IMR-90 (cell line): Measurements from ENCODE around the gene MRPS24. TPM values are rescaled to one million over a fixed set of nuclear protein-coding genes. Genes with fewer than 3 reads are reported as not detected.

ENCODE experiments used
- ATAC-seq: fragments of 200-7000 bp; cut with Tn5 transposase; 2 replicates; pipeline ENCODE4 v1.9.1; 2020; ENCODE audit warnings: low read depth, mild to moderate bottlenecking, moderate library complexity
- BruUV-seq: library from RNA; stranded (reverse); fragments of 400-500 nt; replicated peaks from 2 replicates; lab custom pipeline; 2021; lab: Mats Ljungman, UMichigan
- CTCF ChIA-PET: fragments of 300-600 bp; formaldehyde crosslinking; extraction: SDS; loops from one replicate; lab custom pipeline; 2021; ENCODE audit warnings: antibody characterized with exemption; lab: Yijun Ruan, JAX
- POLR2A ChIA-PET: fragments of 300-600 bp; sonication (Branson Sonifier 250); formaldehyde crosslinking; loops from one replicate; lab custom pipeline; 2022; ENCODE audit warnings: antibody characterized with exemption; ENCODE audit not compliant: unreplicated experiment; lab: Charles Lee
- DNase-seq: peaks from one replicate; pipeline ENCODE4 v3.0.0; 2013
- H2AFZ ChIP-seq: replicated peaks from 2 replicates; pipeline ENCODE3; 2013; ENCODE audit warnings: low read length, mild to moderate bottlenecking; ENCODE audit not compliant: poor library complexity
- H2AK5ac ChIP-seq: 2 replicates; pipeline ENCODE4 v1.6.1; 2013; ENCODE audit warnings: low read depth, low read length, inconsistent platforms
- H2AK9ac ChIP-seq: replicated peaks from 2 replicates; pipeline ENCODE3; 2013; ENCODE audit warnings: mild to moderate bottlenecking, low read depth, low read length, moderate library complexity; ENCODE audit not compliant: poor library complexity
- H2BK120ac ChIP-seq: 2 replicates; pipeline ENCODE4 v1.6.1; 2013; ENCODE audit warnings: low read depth, low read length, inconsistent platforms
- H2BK15ac ChIP-seq: 3 replicates; pipeline ENCODE4 v1.6.1; 2013; ENCODE audit warnings: low read depth, low read length, inconsistent platforms
- H2BK20ac ChIP-seq: 2 replicates; pipeline ENCODE4 v1.6.1; 2013; ENCODE audit warnings: low read depth, mild to moderate bottlenecking, inconsistent platforms, low read length, moderate library complexity
- H2BK5ac ChIP-seq: 2 replicates; pipeline ENCODE4 v1.6.1; 2013; ENCODE audit warnings: mild to moderate bottlenecking, low read depth, low read length, inconsistent platforms; ENCODE audit not compliant: poor library complexity, severe bottlenecking
- H3K14ac ChIP-seq: replicated peaks from 2 replicates; pipeline ENCODE4 v1.6.1; 2013; ENCODE audit warnings: low read depth, low read length, inconsistent platforms
- H3K18ac ChIP-seq: 2 replicates; pipeline ENCODE4 v1.6.1; 2013; ENCODE audit warnings: low read depth, low read length, control low read depth
- H3K23ac ChIP-seq: 2 replicates; pipeline ENCODE4 v1.6.1; 2013; ENCODE audit warnings: low read depth, low read length, inconsistent platforms
- H3K27ac ChIP-seq: 2 replicates; pipeline ENCODE4 v1.5.1; 2013; ENCODE audit warnings: mild to moderate bottlenecking, control low read depth, low read length; ENCODE audit not compliant: insufficient read depth
- H3K27me3 ChIP-seq: 2 replicates; pipeline ENCODE4 v1.6.1; 2013; ENCODE audit warnings: low read length; ENCODE audit not compliant: control insufficient read depth, insufficient read depth
- H3K36me3 ChIP-seq: 2 replicates; pipeline ENCODE4 v1.6.1; 2013; ENCODE audit warnings: low read length, mixed read lengths; ENCODE audit not compliant: control insufficient read depth, insufficient read depth
- H3K4ac ChIP-seq: 2 replicates; pipeline ENCODE4 v1.6.1; 2013; ENCODE audit warnings: low read depth, low read length, inconsistent platforms
- H3K4me1 ChIP-seq: 2 replicates; pipeline ENCODE4 v1.6.1; 2013; ENCODE audit warnings: low read length, mixed read lengths; ENCODE audit not compliant: control insufficient read depth, insufficient read depth
- H3K4me2 ChIP-seq: 2 replicates; pipeline ENCODE4 v1.6.1; 2013; ENCODE audit warnings: low read depth, mild to moderate bottlenecking, control low read depth, low read length, moderate library complexity
- H3K4me3 ChIP-seq: 2 replicates; pipeline ENCODE4 v1.5.1; 2013; ENCODE audit warnings: low read depth, mild to moderate bottlenecking, control low read depth, low read length, moderate library complexity; ENCODE audit not compliant: insufficient read depth
- H3K56ac ChIP-seq: 2 replicates; pipeline ENCODE4 v1.6.1; 2013; ENCODE audit warnings: low read length, inconsistent platforms; ENCODE audit not compliant: insufficient read depth; ENCODE audit errors: extremely low read depth
- H3K79me1 ChIP-seq, 2 experiments: 2 replicates each; pipeline ENCODE4 v1.6.1; 2013; ENCODE audit warnings: low read length in 2 of 2, inconsistent platforms in 1 of 2, low read depth in 1 of 2
- H3K9ac ChIP-seq: 2 replicates; pipeline ENCODE4 v1.6.1; 2013; ENCODE audit warnings: low read depth, low read length, control low read depth
- H3K9me1 ChIP-seq: 2 replicates; pipeline ENCODE4 v1.6.1; 2013; ENCODE audit warnings: low read length, inconsistent platforms; ENCODE audit not compliant: insufficient read depth
- H3K9me3 ChIP-seq: 2 replicates; pipeline ENCODE4 v1.6.1; 2013; ENCODE audit warnings: low read length; ENCODE audit not compliant: control insufficient read depth, insufficient read depth
- H4K20me1 ChIP-seq: 2 replicates; pipeline ENCODE4 v1.6.1; 2013; ENCODE audit warnings: low read length, inconsistent platforms; ENCODE audit not compliant: insufficient read depth
- H4K5ac ChIP-seq: 2 replicates; pipeline ENCODE4 v1.6.1; 2013; ENCODE audit warnings: mild to moderate bottlenecking, low read depth, low read length, control low read depth
- H4K8ac ChIP-seq, 2 experiments: 2 replicates each; pipeline ENCODE4 v1.6.1; 2013; ENCODE audit warnings: low read depth in 2 of 2, low read length in 2 of 2, control low read depth in 1 of 2, inconsistent platforms in 1 of 2
- H4K91ac ChIP-seq: 2 replicates; pipeline ENCODE4 v1.6.1; 2013; ENCODE audit warnings: low read depth, low read length, inconsistent platforms; ENCODE audit not compliant: insufficient read depth
- BHLHE40 ChIP-seq: fragments of 150-350 bp; IDR thresholded peaks from 2 replicates; pipeline ENCODE4 v1.6.1; 2016; ENCODE audit warnings: mild to moderate bottlenecking, low read depth, low read length
- CEBPB ChIP-seq: IDR thresholded peaks from 2 replicates; pipeline ENCODE4 v1.6.1; 2012; ENCODE audit warnings: low read depth, low read length, improper control_type of control experiment
- CHD1 ChIP-seq: IDR thresholded peaks from 2 replicates; pipeline ENCODE4 v1.6.1; 2012; ENCODE audit warnings: low read depth, low read length, improper control_type of control experiment
- CTCF ChIP-seq: conservative IDR thresholded peaks from 2 replicates; pipeline ENCODE4 v1.5.1; 2012; ENCODE audit warnings: mild to moderate bottlenecking, low read depth, low read length, improper control_type of control experiment
- ELK1 ChIP-seq: fragments of 150-350 bp; IDR thresholded peaks from 2 replicates; pipeline ENCODE4 v1.6.1; 2016; ENCODE audit warnings: low read depth, mild to moderate bottlenecking, low read length, moderate library complexity, borderline replicate concordance
- FOS ChIP-seq: fragments of 150-350 bp; IDR thresholded peaks from 2 replicates; pipeline ENCODE4 v1.6.1; 2016; ENCODE audit warnings: low read depth, low read length
- MAFK ChIP-seq: IDR thresholded peaks from 2 replicates; pipeline ENCODE4 v1.6.1; 2012; ENCODE audit warnings: low read depth, low read length, improper control_type of control experiment
- MAZ ChIP-seq: IDR thresholded peaks from 2 replicates; pipeline ENCODE4 v1.6.1; 2012; ENCODE audit warnings: low read depth, mild to moderate bottlenecking, low read length, improper control_type of control experiment, moderate library complexity, borderline replicate concordance
- MXI1 ChIP-seq: IDR thresholded peaks from 2 replicates; pipeline ENCODE4 v1.6.1; 2012; ENCODE audit warnings: low read depth, mild to moderate bottlenecking, low read length, moderate library complexity, borderline replicate concordance
- RCOR1 ChIP-seq: IDR thresholded peaks from 2 replicates; pipeline ENCODE4 v1.6.1; 2012; ENCODE audit warnings: mild to moderate bottlenecking, low read length, improper control_type of control experiment; ENCODE audit not compliant: insufficient replicate concordance
- RFX5 ChIP-seq: IDR thresholded peaks from 2 replicates; pipeline ENCODE4 v1.8.0; 2012; ENCODE audit warnings: low read depth, mild to moderate bottlenecking, low read length, moderate library complexity
- SMC3 ChIP-seq: fragments of 150-350 bp; IDR thresholded peaks from 2 replicates; pipeline ENCODE4 v1.6.1; 2016; ENCODE audit warnings: low read depth, mild to moderate bottlenecking, antibody characterized with exemption, low read length, moderate library complexity
- USF2 ChIP-seq: fragments of 150-350 bp; IDR thresholded peaks from 2 replicates; pipeline ENCODE4 v1.6.1; 2017; ENCODE audit warnings: mild to moderate bottlenecking, antibody characterized with exemption, low read length, low read depth
- WGBS, 2 experiments: methylation state at CpG; one replicate each; pipeline versions ENCODE4 v1.1.5 to v1.1.7; 2013; ENCODE audit warnings: missing lambda C conversion rate in 2 of 2; ENCODE audit not compliant: insufficient read length in 1 of 2; ENCODE audit errors: extremely low coverage in 2 of 2; 5-methylcytosine and 5-hydroxymethylcytosine counted together
- dilution Hi-C: fragments of 300-500 bp; cut with HindIII; formaldehyde crosslinking; loops from one replicate; pipeline ENCODE4 v1.14.3; 2018; ENCODE audit warnings: low sequenced_read_pairs; ENCODE audit not compliant: unreplicated experiment
- in situ Hi-C: fragments of 300-500 bp; cut with MboI; formaldehyde crosslinking; loops from 3 replicates; pipeline ENCODE4 v1.14.3; 2019; ENCODE audit warnings: low sequenced_read_pairs, inconsistent platforms, mixed read lengths
- intact Hi-C: fragments of 100-400 bp; cut with micrococcal nuclease; formaldehyde crosslinking; loops from 2 replicates; pipeline ENCODE4 v1.10.0; 2022
- polyA plus RNA-seq, 3 experiments: library from polyadenylated mRNA; depleted of rRNA; stranded (reverse); fragments of >200 nt; gene quantifications; 2 replicates each; pipeline ENCODE4 v1.2.3, GENCODE V29; 2012; ENCODE audit warnings: low replicate concordance in 1 of 3
- total RNA-seq: library from RNA; depleted of rRNA; stranded (reverse); fragments of >200 nt; gene quantifications from 2 replicates; pipeline ENCODE4 v1.2.3, GENCODE V29; 2012

The MRPS24 gene
- total and polyA plus RNA-seq, 2 of the 4 experiments (the other 2 are of a cell fraction): 151 to 266 TPM

- H3K79me1 ChIP-seq: peaks cover 38 to 74% of the 10 kb centered on the region in 2 experiments
- no peak for DNase-seq
- TF ChIP-seq RCOR1 (no peak), BHLHE40 (no peak), CTCF (no peak), MXI1 (no peak), CHD1 (no peak), MAZ (no peak), RFX5 (no peak), SMC3 (no peak), CEBPB (no peak), FOS (no peak), ELK1 (no peak), USF2 (no peak), MAFK (no peak)
- H3K4me3 ChIP-seq: no peak overlapping the region
- H2AK9ac ChIP-seq: no peak overlapping the region
- H4K20me1 ChIP-seq: peaks cover 33% of the 10 kb centered on the region
- H4K91ac ChIP-seq: no peak overlapping the region
- H3K4me1 ChIP-seq: peaks cover 2% of the 10 kb centered on the region; the same call in 1 of the 2 replicates
- no peak overlapping the region for H2AFZ ChIP-seq
- no peak for ATAC-seq
- WGBS, 2 experiments: 90% methylated on average over 11 of the region's 12 CpGs; no CpG with 5 or more reads in 1 of the 2 experiments
- H2BK120ac ChIP-seq: no peak overlapping the region
- peaks cover 2% of the 10 kb centered on the region for H3K36me3 ChIP-seq
- intact Hi-C loops (no loop called here), dilution Hi-C loops (no loop called here), in situ Hi-C loops (no loop called here)
- no peak overlapping the region for H2BK15ac ChIP-seq
- no peak overlapping the region for H3K56ac ChIP-seq
- peaks cover 13% of the 10 kb centered on the region; the same call in 1 of the 2 replicates for H3K9me1 ChIP-seq
- no peak overlapping the region for H3K9ac ChIP-seq
- ChIA-PET CTCF (no interaction called here), POLR2A (no interaction called here)
- H2AK5ac ChIP-seq: no peak overlapping the region
- no peaks in the 10 kb centered on the region for H3K27me3 ChIP-seq
- H3K4me2 ChIP-seq: no peak overlapping the region
- no peaks in the 10 kb centered on the region for H3K9me3 ChIP-seq
- no peak overlapping the region for H2BK5ac ChIP-seq
- no peak overlapping the region for H4K5ac ChIP-seq
- H2BK20ac ChIP-seq: no peak overlapping the region
- H3K4ac ChIP-seq: no peak overlapping the region
- no peak overlapping the region for H3K27ac ChIP-seq
- no peak overlapping the region for H4K8ac ChIP-seq
- H3K23ac ChIP-seq: no peak overlapping the region
- no peak overlapping the region for H3K14ac ChIP-seq
- H3K18ac ChIP-seq: no peak overlapping the region
- no TSS peak for BruUV-seq
Measured at GRCh38 chr7:43891069-43891955, 22.0 kb upstream of the MRPS24 start.
